ENCODE measurements around the gene ZBTB46.

DNA sequence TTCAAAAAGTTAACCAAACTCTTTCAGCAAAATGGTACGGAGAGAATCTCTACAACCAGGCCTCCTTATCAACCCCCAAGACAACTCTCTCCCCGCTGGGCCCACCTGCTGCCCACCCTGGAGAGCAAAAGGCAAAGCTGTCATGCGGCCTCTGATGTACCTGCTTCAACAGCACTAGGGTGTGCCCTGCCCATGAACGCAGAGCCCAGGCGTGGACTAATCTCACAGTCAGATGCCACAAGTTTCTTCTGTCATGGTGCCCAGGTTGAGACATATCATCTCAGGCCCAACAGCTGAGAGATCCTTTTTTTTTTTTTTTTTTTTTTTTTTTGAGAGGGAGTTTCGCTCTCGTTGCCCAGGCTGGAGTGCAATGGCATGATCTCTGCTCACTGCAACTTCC, 65.2 kb downstream of the ZBTB46 start:
- TF ChIP-seq, protein P1, sequence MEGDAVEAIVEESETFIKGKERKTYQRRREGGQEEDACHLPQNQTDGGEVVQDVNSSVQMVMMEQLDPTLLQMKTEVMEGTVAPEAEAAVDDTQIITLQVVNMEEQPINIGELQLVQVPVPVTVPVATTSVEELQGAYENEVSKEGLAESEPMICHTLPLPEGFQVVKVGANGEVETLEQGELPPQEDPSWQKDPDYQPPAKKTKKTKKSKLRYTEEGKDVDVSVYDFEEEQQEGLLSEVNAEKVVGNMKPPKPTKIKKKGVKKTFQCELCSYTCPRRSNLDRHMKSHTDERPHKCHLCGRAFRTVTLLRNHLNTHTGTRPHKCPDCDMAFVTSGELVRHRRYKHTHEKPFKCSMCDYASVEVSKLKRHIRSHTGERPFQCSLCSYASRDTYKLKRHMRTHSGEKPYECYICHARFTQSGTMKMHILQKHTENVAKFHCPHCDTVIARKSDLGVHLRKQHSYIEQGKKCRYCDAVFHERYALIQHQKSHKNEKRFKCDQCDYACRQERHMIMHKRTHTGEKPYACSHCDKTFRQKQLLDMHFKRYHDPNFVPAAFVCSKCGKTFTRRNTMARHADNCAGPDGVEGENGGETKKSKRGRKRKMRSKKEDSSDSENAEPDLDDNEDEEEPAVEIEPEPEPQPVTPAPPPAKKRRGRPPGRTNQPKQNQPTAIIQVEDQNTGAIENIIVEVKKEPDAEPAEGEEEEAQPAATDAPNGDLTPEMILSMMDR (IDR thresholded peaks at IDR 0.05) = no peak
- no peak for TF ChIP-seq POLR2A (IDR thresholded peaks at IDR 0.05)

Data from thyroid gland (tissue), 4 donors.